Upper lobe of left lung (tissue), 6 donors: Measurements from ENCODE around the gene TAX1BP3. TPM values are rescaled to one million over a fixed set of nuclear protein-coding genes. Genes with fewer than 3 reads are reported as not detected.

Experiments
- ATAC-seq, 2 donors: fragments of 200-7000 bp; cut with Tn5 transposase; one replicate each; pipeline ENCODE4 v1.9.1; 2022; ENCODE audit warnings: mild to moderate bottlenecking in 2 of 2, moderate library complexity in 2 of 2; ENCODE audit not compliant: low FRiP score in 2 of 2
- DNase-seq, 2 donors: peaks; one replicate each; pipeline ENCODE4 v3.0.0-alpha.2; 2019 to 2020
- H3K27ac ChIP-seq, 4 donors: fragments of 200-600 bp; sonication (generic); one replicate each; pipeline ENCODE4 v1.5.1; 2016 to 2019
- H3K27me3 ChIP-seq, 4 donors: fragments of 200-600 bp; sonication (generic); one replicate each; pipeline ENCODE4 v1.5.1; 2017 to 2019
- H3K36me3 ChIP-seq, 4 donors: fragments of 200-600 bp; sonication (generic); one replicate each; pipeline ENCODE4 v1.5.1; 2016 to 2019
- H3K4me1 ChIP-seq, 4 donors: fragments of 200-600 bp; sonication (generic); one replicate each; pipeline ENCODE4 v1.5.1; 2018 to 2019
- H3K4me3 ChIP-seq, 4 donors: fragments of 200-600 bp; sonication (generic); one replicate each; pipeline ENCODE4 v1.5.1; 2017 to 2019; ENCODE audit warnings: mild to moderate bottlenecking in 2 of 4, moderate library complexity in 1 of 4
- H3K9me3 ChIP-seq, 4 donors: fragments of 200-600 bp; sonication (generic); one replicate each; pipeline ENCODE4 v1.5.1; 2018 to 2019
- CTCF ChIP-seq, 6 experiments: fragments of 450-650 bp in 4 of 6; fragments of 200-600 bp in 2 of 6; sonication (generic) in 2 of 6; IDR thresholded peaks; one replicate each; pipeline ENCODE4 v1.5.1; 2016 to 2019; ENCODE audit warnings: antibody characterized with exemption in 6 of 6
- EP300 ChIP-seq, 4 donors: sonication (generic); formaldehyde crosslinking; IDR thresholded peaks; one replicate each; pipeline ENCODE4 v1.5.1; 2017; ENCODE audit warnings: antibody characterized with exemption in 4 of 4, control low read depth in 2 of 4
- POLR2A ChIP-seq, 4 donors: fragments of 450-650 bp; IDR thresholded peaks; one replicate each; pipeline ENCODE4 v1.5.1; 2016 to 2017; ENCODE audit warnings: antibody characterized with exemption in 4 of 4, mild to moderate bottlenecking in 2 of 4
- POLR2AphosphoS5 ChIP-seq, 2 donors: sonication (generic); formaldehyde crosslinking; IDR thresholded peaks; one replicate each; pipeline ENCODE4 v1.5.1; 2017; ENCODE audit warnings: antibody characterized with exemption in 2 of 2
- WGBS, 2 donors: methylation state at CpG; one replicate each; pipeline ENCODE4 v1.1.5; 2017 to 2018; 5-methylcytosine and 5-hydroxymethylcytosine counted together
- total RNA-seq, 6 donors: library from RNA; depleted of rRNA in 4 of 6; stranded (reverse); fragments of >200 nt in 4 of 6; gene quantifications; one replicate each; pipeline versions ENCODE4 v1.1.0 to v1.2.1, GENCODE V29; 2016 to 2021
- donor health status: DM: no; HTN: no; CAD: no; lungs with moderate emphysema.
- donor health status: DM: no; HTN: yes; CAD: no; lungs with severe emphysema.

TAX1BP3 gene
- total RNA-seq, 6 donors from 2014 or later = 49.2 to 200 (median 126) TPM

- Histone ChIP-seq H3K4me3 (peak overlapping the region; percentile 87 to 100 (median 94)), H3K27ac (peak overlapping the region in 2 of 4 donors; percentile 88 to 95), H3K36me3 (peaks cover 0 to 17% (median 5%) of the 10 kb centered on the region in 4 donors), H3K27me3 (no peaks in the 10 kb centered on the region), H3K4me1 (peaks cover 30 to 36% (median 31%) of the 10 kb centered on the region in 4 donors), H3K9me3 (no peaks in the 10 kb centered on the region)
- WGBS, 2 donors = 44 to 57% methylated on average over 12 of the region's 12 CpGs
- ATAC-seq (no peak), DNase-seq (no peak)
- TF ChIP-seq POLR2AphosphoS5 (IDR thresholded peaks at IDR 0.05) (no peak), CTCF (IDR thresholded peaks at IDR 0.05) (no peak), EP300 (IDR thresholded peaks at IDR 0.05) (no peak), POLR2A (IDR thresholded peaks at IDR 0.05) (no peak)
Measured at GRCh38 chr17:3669548-3669947, 1.2 kb upstream of the TAX1BP3 start.

- H3K36me3 ChIP-seq = peaks cover 2 to 22% (median 9%) of the 10 kb centered on the region in 4 donors
- H3K4me1 ChIP-seq = peaks cover 30 to 36% (median 31%) of the 10 kb centered on the region in 4 donors
- no peak for ATAC-seq
- no peak for TF ChIP-seq EP300 (IDR thresholded peaks at IDR 0.05)
- no peak for TF ChIP-seq CTCF (IDR thresholded peaks at IDR 0.05)
- TF ChIP-seq POLR2A (IDR thresholded peaks at IDR 0.05) = no peak
- TF ChIP-seq POLR2AphosphoS5 (IDR thresholded peaks at IDR 0.05) = no peak
- H3K9me3 ChIP-seq = no peaks in the 10 kb centered on the region
- 0% methylated on average over 19 to 31 of the region's 32 CpGs for WGBS, 2 donors
- no peak for DNase-seq
- peak overlapping the region; percentile 87 to 100 (median 94) for H3K4me3 ChIP-seq
- peak overlapping the region; percentile 88 to 97 (median 94) for H3K27ac ChIP-seq
- no peaks in the 10 kb centered on the region for H3K27me3 ChIP-seq
Measured at GRCh38 chr17:3669085-3669347, 638 bp upstream of the TAX1BP3 start.

GRCh38 chr17:3667366-3668278, 756 bp downstream of the TAX1BP3 start:
- Histone ChIP-seq H3K27ac (peak overlapping the region; percentile 88 to 97 (median 94)), H3K4me1 (peaks cover 30 to 36% (median 31%) of the 10 kb centered on the region in 4 donors), H3K36me3 (peaks cover 2 to 36% (median 21%) of the 10 kb centered on the region in 4 donors), H3K4me3 (peak overlapping the region; percentile 54 to 100 (median 90)), H3K27me3 (no peaks in the 10 kb centered on the region), H3K9me3 (no peaks in the 10 kb centered on the region)
- peak; percentile 88 to 95 for DNase-seq
- WGBS, 2 donors = 6 to 9% methylated on average over 19 to 21 of the region's 39 CpGs
- TF ChIP-seq CTCF (IDR thresholded peaks at IDR 0.05) (no peak), POLR2AphosphoS5 (IDR thresholded peaks at IDR 0.05) (peak; percentile 40 to 65)
- peak; percentile 93 for ATAC-seq

GRCh38 chr17:3666516-3666915, 1.9 kb downstream of the TAX1BP3 start:
- no peak for ATAC-seq
- Histone ChIP-seq H3K27ac (peak overlapping the region in 3 of 4 donors; percentile 88 to 95 (median 93)), H3K4me3 (peak overlapping the region in 1 of 4 donors; percentile 93), H3K9me3 (no peaks in the 10 kb centered on the region), H3K4me1 (peaks cover 30 to 36% (median 31%) of the 10 kb centered on the region in 4 donors), H3K27me3 (no peaks in the 10 kb centered on the region), H3K36me3 (peaks cover 2 to 42% (median 24%) of the 10 kb centered on the region in 4 donors)
- TF ChIP-seq CTCF (IDR thresholded peaks at IDR 0.05) = no peak
- TF ChIP-seq POLR2AphosphoS5 (IDR thresholded peaks at IDR 0.05) = no peak
- no peak for TF ChIP-seq POLR2A (IDR thresholded peaks at IDR 0.05)
- TF ChIP-seq EP300 (IDR thresholded peaks at IDR 0.05) = no peak
- 72 to 96% methylated on average over 6 of the region's 6 CpGs for WGBS, 2 donors
- no peak for DNase-seq
